Parathyroid adenoma (tissue), 2 donors: ENCODE measurements around the gene NKAIN2.

ENCODE experiments used
- H2AFZ ChIP-seq: fragments of 300-600 bp; sonication (generic); one replicate; pipeline ENCODE4 v1.7.0; 2017; ENCODE audit warnings: antibody characterized with exemption, mild to moderate bottlenecking
- H3K27ac ChIP-seq: fragments of 300-600 bp; sonication (generic); one replicate; pipeline ENCODE4 v1.7.0; 2017
- H3K27me3 ChIP-seq: fragments of 300-600 bp; sonication (generic); one replicate; pipeline ENCODE4 v1.7.0; 2017; ENCODE audit warnings: low read length; ENCODE audit not compliant: control insufficient read depth, insufficient read depth
- H3K36me3 ChIP-seq: fragments of 300-600 bp; sonication (generic); one replicate; pipeline ENCODE4 v1.7.0; 2017; ENCODE audit warnings: low read length; ENCODE audit not compliant: control insufficient read depth, insufficient read depth
- H3K4me1 ChIP-seq: fragments of 300-600 bp; sonication (generic); one replicate; pipeline ENCODE4 v1.7.0; 2017; ENCODE audit warnings: control low read depth
- H3K4me2 ChIP-seq: fragments of 300-600 bp; sonication (generic); one replicate; pipeline ENCODE4 v1.7.0; 2017; ENCODE audit warnings: low read length
- H3K4me3 ChIP-seq: fragments of 300-600 bp; sonication (generic); one replicate; pipeline ENCODE4 v1.7.0; 2017; ENCODE audit warnings: low read depth, low read length
- H3K79me2 ChIP-seq: fragments of 300-600 bp; sonication (generic); one replicate; pipeline ENCODE4 v1.7.0; 2017; ENCODE audit warnings: control low read depth
- H3K9ac ChIP-seq: fragments of 300-600 bp; sonication (generic); one replicate; pipeline ENCODE4 v1.7.0; 2017; ENCODE audit warnings: mild to moderate bottlenecking
- H3K9me3 ChIP-seq: fragments of 300-600 bp; sonication (generic); one replicate; pipeline ENCODE4 v1.7.0; 2017; ENCODE audit warnings: low read length; ENCODE audit not compliant: control insufficient read depth
- TF ChIP-seq, protein P1 (sequence below): fragments of 300-600 bp; sonication (generic); IDR thresholded peaks from one replicate; pipeline ENCODE4 v1.7.0; 2017; ENCODE audit warnings: antibody characterized with exemption, mild to moderate bottlenecking
- donor health status: primary hyperparathyroidism.

NKAIN2 gene

DNA sequence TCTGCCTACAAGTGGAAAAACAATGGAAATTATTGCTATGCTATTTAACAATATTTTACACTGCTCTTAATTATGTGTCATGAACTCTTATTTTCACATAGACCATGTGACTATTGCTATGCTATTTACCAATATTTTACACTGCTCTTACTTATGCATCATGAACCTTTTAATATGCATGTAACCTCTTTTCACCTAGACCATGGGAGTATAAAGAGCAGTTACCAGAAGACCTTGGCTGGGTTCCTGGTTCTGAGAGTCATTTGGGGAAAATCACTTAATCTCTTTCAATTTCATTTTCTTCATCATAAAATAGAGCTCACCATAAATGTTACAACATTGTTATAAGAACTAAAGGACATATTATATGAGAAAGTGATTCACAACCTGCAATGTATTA lies 934.8 kb downstream of the NKAIN2 start:
- H3K36me3 ChIP-seq, result no peaks in the 10 kb centered on the region
- no peaks in the 10 kb centered on the region for H3K79me2 ChIP-seq
- H2AFZ ChIP-seq, result no peak overlapping the region
- H3K27ac ChIP-seq, result no peak overlapping the region
- TF ChIP-seq, protein P1, sequence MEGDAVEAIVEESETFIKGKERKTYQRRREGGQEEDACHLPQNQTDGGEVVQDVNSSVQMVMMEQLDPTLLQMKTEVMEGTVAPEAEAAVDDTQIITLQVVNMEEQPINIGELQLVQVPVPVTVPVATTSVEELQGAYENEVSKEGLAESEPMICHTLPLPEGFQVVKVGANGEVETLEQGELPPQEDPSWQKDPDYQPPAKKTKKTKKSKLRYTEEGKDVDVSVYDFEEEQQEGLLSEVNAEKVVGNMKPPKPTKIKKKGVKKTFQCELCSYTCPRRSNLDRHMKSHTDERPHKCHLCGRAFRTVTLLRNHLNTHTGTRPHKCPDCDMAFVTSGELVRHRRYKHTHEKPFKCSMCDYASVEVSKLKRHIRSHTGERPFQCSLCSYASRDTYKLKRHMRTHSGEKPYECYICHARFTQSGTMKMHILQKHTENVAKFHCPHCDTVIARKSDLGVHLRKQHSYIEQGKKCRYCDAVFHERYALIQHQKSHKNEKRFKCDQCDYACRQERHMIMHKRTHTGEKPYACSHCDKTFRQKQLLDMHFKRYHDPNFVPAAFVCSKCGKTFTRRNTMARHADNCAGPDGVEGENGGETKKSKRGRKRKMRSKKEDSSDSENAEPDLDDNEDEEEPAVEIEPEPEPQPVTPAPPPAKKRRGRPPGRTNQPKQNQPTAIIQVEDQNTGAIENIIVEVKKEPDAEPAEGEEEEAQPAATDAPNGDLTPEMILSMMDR, result no peak
- no peaks in the 10 kb centered on the region for H3K9me3 ChIP-seq
- H3K27me3 ChIP-seq, result no peaks in the 10 kb centered on the region
- no peak overlapping the region for H3K4me2 ChIP-seq
- no peak overlapping the region for H3K9ac ChIP-seq
- H3K4me1 ChIP-seq, result no peaks in the 10 kb centered on the region
- H3K4me3 ChIP-seq, result no peak overlapping the region

DNA sequence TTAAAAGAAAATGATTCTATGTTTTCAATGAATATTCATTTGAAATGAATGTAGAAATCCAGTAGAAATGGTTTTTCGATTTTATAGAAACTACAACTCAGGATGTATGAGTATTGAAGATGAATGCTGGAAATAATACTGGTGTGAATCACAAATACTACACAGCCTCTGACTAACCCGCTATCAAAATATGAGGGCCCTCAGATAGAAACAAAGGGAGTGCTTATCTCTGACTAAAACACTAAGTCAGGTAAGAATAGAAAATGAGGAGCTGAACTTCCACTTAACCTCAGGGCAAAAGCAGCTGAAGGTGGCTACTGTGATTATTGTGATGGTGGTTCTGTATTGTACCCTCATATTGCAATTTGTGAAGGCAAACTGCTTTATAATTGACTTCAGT lies 937.7 kb downstream of the NKAIN2 start:
- Histone ChIP-seq H3K9me3 (no peaks in the 10 kb centered on the region), H3K4me1 (no peaks in the 10 kb centered on the region), H3K27ac (no peak overlapping the region), H3K36me3 (no peaks in the 10 kb centered on the region), H2AFZ (no peak overlapping the region), H3K79me2 (no peaks in the 10 kb centered on the region), H3K9ac (no peak overlapping the region), H3K4me2 (no peak overlapping the region), H3K4me3 (no peak overlapping the region), H3K27me3 (no peaks in the 10 kb centered on the region)
- TF ChIP-seq, protein P1, result no peak

DNA sequence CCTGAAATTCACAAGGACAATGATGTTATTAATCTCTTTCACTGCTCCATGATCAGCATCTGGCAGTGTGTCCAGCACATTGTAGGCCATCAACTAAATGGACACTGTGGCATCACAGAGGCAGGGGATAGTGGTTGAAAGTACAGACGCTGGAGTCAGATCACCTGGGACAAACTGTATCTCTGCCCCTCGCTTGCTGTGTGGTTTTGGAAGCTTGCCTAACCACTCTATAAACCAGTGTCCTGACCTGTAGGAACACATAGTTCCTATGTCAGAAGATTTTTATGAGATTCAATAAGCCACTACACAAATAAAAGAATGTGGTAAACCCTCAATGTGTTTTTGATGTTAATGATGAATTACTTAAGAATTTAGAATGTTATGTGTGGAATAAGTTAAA lies 939.3 kb downstream of the NKAIN2 start:
- Histone ChIP-seq H2AFZ (no peak overlapping the region), H3K4me2 (no peak overlapping the region), H3K27me3 (no peaks in the 10 kb centered on the region), H3K27ac (no peak overlapping the region), H3K9me3 (no peaks in the 10 kb centered on the region), H3K4me1 (no peaks in the 10 kb centered on the region), H3K4me3 (no peak overlapping the region), H3K36me3 (no peaks in the 10 kb centered on the region), H3K79me2 (no peaks in the 10 kb centered on the region), H3K9ac (no peak overlapping the region)
- TF ChIP-seq, protein P1, result no peak

DNA sequence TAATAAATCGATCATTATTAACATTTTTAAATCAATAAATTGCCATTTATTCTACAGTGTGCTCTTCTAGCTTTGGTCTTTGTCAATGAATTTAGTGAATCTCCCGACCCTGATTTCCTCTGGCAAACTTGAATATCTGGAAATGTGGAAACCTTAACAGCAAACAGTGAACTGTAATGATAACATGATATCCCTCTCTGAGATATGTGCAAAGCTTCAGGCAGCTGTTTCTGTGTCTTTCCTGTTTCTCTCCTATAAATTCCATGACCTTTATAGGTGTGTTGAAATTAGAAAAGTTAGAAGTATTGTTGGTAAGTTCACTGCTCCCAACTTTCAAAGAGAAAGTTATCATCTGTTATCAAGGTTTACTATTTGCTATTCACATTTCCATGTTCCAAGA lies 939.8 kb downstream of the NKAIN2 start:
- Histone ChIP-seq H3K4me1 (no peaks in the 10 kb centered on the region), H2AFZ (no peak overlapping the region), H3K9me3 (no peaks in the 10 kb centered on the region), H3K4me3 (no peak overlapping the region), H3K9ac (no peak overlapping the region), H3K36me3 (no peaks in the 10 kb centered on the region), H3K27me3 (no peaks in the 10 kb centered on the region), H3K79me2 (no peaks in the 10 kb centered on the region), H3K4me2 (no peak overlapping the region), H3K27ac (no peak overlapping the region)
- TF ChIP-seq, protein P1, result no peak

DNA sequence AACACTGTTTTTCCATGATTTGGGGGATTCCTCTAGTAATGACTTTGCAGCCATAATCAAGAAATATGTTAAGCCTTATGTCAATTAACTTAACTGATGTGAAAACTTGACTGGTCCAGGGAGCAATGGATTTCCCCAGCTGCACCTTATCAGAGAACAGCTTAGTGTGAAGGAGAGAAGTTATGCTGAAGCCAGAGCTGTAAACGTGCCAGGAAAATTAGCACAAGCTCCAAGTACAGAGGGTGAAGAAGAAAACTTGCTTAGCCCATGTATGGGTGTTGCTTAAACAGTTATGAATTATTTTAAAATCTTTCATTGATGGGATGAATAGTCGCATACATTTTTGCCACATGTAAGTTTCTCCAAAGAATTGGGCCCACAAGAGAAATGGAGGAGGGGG lies 943.7 kb downstream of the NKAIN2 start:
- Histone ChIP-seq H2AFZ (no peak overlapping the region), H3K9ac (no peak overlapping the region), H3K4me3 (no peak overlapping the region), H3K4me2 (no peak overlapping the region), H3K36me3 (no peaks in the 10 kb centered on the region), H3K27me3 (no peaks in the 10 kb centered on the region), H3K27ac (no peak overlapping the region), H3K9me3 (no peaks in the 10 kb centered on the region), H3K4me1 (no peaks in the 10 kb centered on the region), H3K79me2 (no peaks in the 10 kb centered on the region)
- TF ChIP-seq, protein P1, result no peak
